HEK293 (cell line): Measurements from ENCODE around the gene HEYL.
A peak's percentile ranks its signal among the peaks of the same experiment; 100 is the strongest.

Experiments used
- CTCF ChIA-PET: fragments of 350-600 bp; formaldehyde crosslinking; extraction: SDS; loops from one replicate; lab custom pipeline; 2021; ENCODE audit warnings: antibody characterized with exemption; lab: Yijun Ruan, JAX
- POLR2A ChIA-PET: fragments of 300-600 bp; formaldehyde crosslinking; extraction: SDS; loops from one replicate; lab custom pipeline; 2020; ENCODE audit warnings: antibody characterized with exemption, inconsistent platforms; lab: Yijun Ruan, JAX
- H3K27ac ChIP-seq: fragments of 200-500 bp; sonication (Bioruptor generic); 2 replicates; pipeline ENCODE4 v1.5.1; 2014; ENCODE audit warnings: low read depth, low read length, control low read depth, inconsistent platforms; ENCODE audit errors: extremely low read depth
- H3K36me3 ChIP-seq, 2 experiments: fragments of 200-500 bp in 1 of 2; sonication (Bioruptor generic) in 1 of 2; 1 replicate in 1 of 2; 2 replicates in 1 of 2; pipeline ENCODE4 v1.5.1; 2014 to 2017; ENCODE audit warnings: inconsistent platforms in 2 of 2, low read length in 2 of 2; ENCODE audit not compliant: control insufficient read depth in 2 of 2, insufficient read depth in 1 of 2
- H3K4me1 ChIP-seq: fragments of 200-500 bp; sonication (Bioruptor generic); 2 replicates; pipeline ENCODE4 v1.5.1; 2014; ENCODE audit warnings: mild to moderate bottlenecking, low read length, inconsistent platforms; ENCODE audit not compliant: control insufficient read depth, insufficient read depth
- H3K4me3 ChIP-seq: 2 replicates; pipeline ENCODE4 v1.5.1; 2011; ENCODE audit warnings: low read depth, mild to moderate bottlenecking, control low read depth, low read length, moderate library complexity
- H3K9me3 ChIP-seq: fragments of 200-500 bp; sonication (Bioruptor generic); 2 replicates; pipeline ENCODE4 v1.5.1; 2014; ENCODE audit warnings: low read depth, low read length, inconsistent platforms; ENCODE audit not compliant: control insufficient read depth, insufficient read depth
- BCL6B ChIP-seq: fragments of 450-650 bp; formaldehyde crosslinking; IDR thresholded peaks from 2 replicates; pipeline ENCODE4 v1.5.1; 2017; ENCODE audit warnings: missing biosample characterization, missing genetic modification characterization
- GFI1B ChIP-seq: fragments of 450-650 bp; formaldehyde crosslinking; IDR thresholded peaks from 2 replicates; pipeline ENCODE4 v1.5.1; 2016; ENCODE audit warnings: missing biosample characterization, missing genetic modification characterization
- IKZF3 ChIP-seq: fragments of 450-650 bp; IDR thresholded peaks from 2 replicates; pipeline ENCODE4 v1.5.0; 2018; ENCODE audit warnings: missing biosample characterization, mild to moderate bottlenecking, missing genetic modification characterization, moderate library complexity
- KLF7 ChIP-seq: fragments of 450-650 bp; formaldehyde crosslinking; IDR thresholded peaks from 2 replicates; pipeline ENCODE4 v1.5.1; 2016; ENCODE audit warnings: missing biosample characterization, missing genetic modification characterization, borderline replicate concordance
- PATZ1 ChIP-seq: fragments of 450-650 bp; formaldehyde crosslinking; IDR thresholded peaks from 2 replicates; pipeline ENCODE4 v1.5.1; 2016; ENCODE audit warnings: missing biosample characterization, missing genetic modification characterization
- PBX3 ChIP-seq: sonication (generic); formaldehyde crosslinking; IDR thresholded peaks from 2 replicates; pipeline ENCODE4 v1.8.1; 2022; ENCODE audit warnings: mild to moderate bottlenecking, moderate library complexity, missing genetic modification reagents
- PRDM4 ChIP-seq: fragments of 450-650 bp; formaldehyde crosslinking; IDR thresholded peaks from 2 replicates; pipeline ENCODE4 v1.5.1; 2017; ENCODE audit warnings: missing biosample characterization, missing genetic modification characterization
- YY1 ChIP-seq: fragments of 450-650 bp; formaldehyde crosslinking; IDR thresholded peaks from 2 replicates; pipeline ENCODE4 v1.5.1; 2018; ENCODE audit warnings: missing biosample characterization, missing genetic modification characterization
- ZBTB26 ChIP-seq: fragments of 450-650 bp; formaldehyde crosslinking; optimal IDR thresholded peaks from 2 replicates; pipeline ENCODE3; 2016; ENCODE audit warnings: missing biosample characterization, mild to moderate bottlenecking, missing genetic modification characterization
- ZIC2 ChIP-seq: fragments of 450-650 bp; formaldehyde crosslinking; IDR thresholded peaks from 2 replicates; pipeline ENCODE4 v1.5.1; 2016; ENCODE audit warnings: missing biosample characterization, missing genetic modification characterization
- ZNF112 ChIP-seq: fragments of 450-650 bp; formaldehyde crosslinking; IDR thresholded peaks from 2 replicates; pipeline ENCODE4 v1.5.0; 2017; ENCODE audit warnings: missing biosample characterization, missing genetic modification characterization
- ZNF140 ChIP-seq: fragments of 450-650 bp; formaldehyde crosslinking; IDR thresholded peaks from 2 replicates; pipeline ENCODE4 v1.5.1; 2016; ENCODE audit warnings: missing biosample characterization, missing genetic modification characterization
- ZNF175 ChIP-seq: fragments of 450-650 bp; formaldehyde crosslinking; IDR thresholded peaks from 2 replicates; pipeline ENCODE4 v1.5.1; 2016; ENCODE audit warnings: missing biosample characterization, missing genetic modification characterization
- ZNF184 ChIP-seq: fragments of 450-650 bp; IDR thresholded peaks from 2 replicates; pipeline ENCODE4 v1.5.1; 2018; ENCODE audit warnings: missing biosample characterization, mild to moderate bottlenecking, missing genetic modification characterization
- ZNF221 ChIP-seq: fragments of 450-650 bp; formaldehyde crosslinking; IDR thresholded peaks from 2 replicates; pipeline ENCODE4 v1.5.1; 2017; ENCODE audit warnings: missing biosample characterization, missing genetic modification characterization, borderline replicate concordance
- ZNF423 ChIP-seq: fragments of 450-650 bp; formaldehyde crosslinking; IDR thresholded peaks from 2 replicates; pipeline ENCODE4 v1.5.1; 2016; ENCODE audit warnings: missing biosample characterization, missing genetic modification characterization
- ZNF549 ChIP-seq: fragments of 450-650 bp; IDR thresholded peaks from 2 replicates; pipeline ENCODE4 v1.5.1; 2018; ENCODE audit warnings: missing biosample characterization, missing genetic modification characterization, mild to moderate bottlenecking, inconsistent platforms, moderate library complexity
- ZNF654 ChIP-seq: fragments of 450-650 bp; formaldehyde crosslinking; IDR thresholded peaks from 2 replicates; pipeline ENCODE4 v1.5.1; 2016; ENCODE audit warnings: low read depth, missing biosample characterization, missing genetic modification characterization
- ZNF677 ChIP-seq: fragments of 450-650 bp; IDR thresholded peaks from 2 replicates; pipeline ENCODE4 v1.5.0; 2018; ENCODE audit warnings: missing biosample characterization, mild to moderate bottlenecking, missing genetic modification characterization, moderate library complexity
- ZNF830 ChIP-seq: fragments of 450-650 bp; IDR thresholded peaks from 2 replicates; pipeline ENCODE4 v1.5.0; 2018; ENCODE audit warnings: missing biosample characterization, missing genetic modification characterization, low read depth, mild to moderate bottlenecking, moderate library complexity

The HEYL gene

GRCh38 chr1:39672551-39672947, 33.1 kb upstream of the HEYL start:
- no peaks in the 10 kb centered on the region for H3K9me3 ChIP-seq
- TF ChIP-seq ZNF549 (tag by site-specific recombination) = no peak
- TF ChIP-seq, all 188 proteins: peak for 0
- Histone ChIP-seq H3K4me1 (no peaks in the 10 kb centered on the region; the same call in 1 of the 2 replicates), H3K36me3 (no peaks in the 10 kb centered on the region), H3K4me3 (no peak overlapping the region), H3K27ac (no peak overlapping the region)
- POLR2A ChIA-PET = interaction anchor here (0.9 to 2.0 kb wide), 2 partner anchors 9 to 19 kb away, joined by 4 to 5 read pairs; partner anchors contain the start of gene HPCAL4
- CTCF ChIA-PET = interaction anchor here (0.6 to 10.1 kb wide), 10 partner anchors 9 to 574 kb away, joined by 3 to 181 read pairs (median 4); no protein-coding TSS in a partner anchor

- CTCF ChIA-PET = interaction anchor here (0.5 to 10.1 kb wide), 13 partner anchors 9 to 573 kb away, joined by 3 to 181 read pairs (median 3); no protein-coding TSS in a partner anchor
- Histone ChIP-seq H3K27ac (peak within 1 kb of the TSS; percentile 32; the same call in 1 of the 2 replicates), H3K4me3 (peak within 1 kb of the TSS; percentile 31), H3K4me1 (no peaks in the 10 kb centered on the region; the same call in 1 of the 2 replicates), H3K36me3 (no peaks in the 10 kb centered on the region), H3K9me3 (no peaks in the 10 kb centered on the region)
- POLR2A ChIA-PET = interaction anchor here (0.9 to 2.0 kb wide), 4 partner anchors 9 to 24 kb away, joined by 3 to 5 read pairs (median 4); partner anchors contain the start of gene HPCAL4
- TF ChIP-seq YY1 (tag by site-specific recombination) = no peak
- no peak for TF ChIP-seq ZNF112 (tag by site-specific recombination)
- TF ChIP-seq PATZ1 (tag by site-specific recombination) = 0 out of 2 replicates have a peak, but pooled peaks have one; percentile 27
- TF ChIP-seq ZNF175 (tag by site-specific recombination) = no peak
- TF ChIP-seq PRDM4 (tag by site-specific recombination) = no peak
- no peak for TF ChIP-seq PBX3 (CRISPR knock-in tag)
- TF ChIP-seq ZNF677 (tag by site-specific recombination) = no peak
- TF ChIP-seq ZBTB26 (tag by site-specific recombination) = peak; percentile 34
- no peak for TF ChIP-seq ZNF654 (tag by site-specific recombination)
- no peak for TF ChIP-seq IKZF3 (tag by site-specific recombination)
- TF ChIP-seq BCL6B (tag by site-specific recombination) = no peak
- no peak for TF ChIP-seq ZNF830 (tag by site-specific recombination)
- TF ChIP-seq ZNF423 (tag by site-specific recombination) = no peak
- TF ChIP-seq KLF7 = no peak
- 0 out of 2 replicates have a peak, but pooled peaks have one; percentile 9 for TF ChIP-seq ZIC2 (tag by site-specific recombination)
- TF ChIP-seq GFI1B = no peak
- TF ChIP-seq ZNF221 (tag by site-specific recombination) = no peak
- no peak for TF ChIP-seq ZNF140
- no peak for TF ChIP-seq ZNF184
These were observed 32.5 kb upstream of the HEYL start, which contains the start of gene NT5C1A for GRCh38 chr1:39671793-39672550. TSS of gene NT5C1A (minus strand) at chr1:39672107. CDS start at chr1:39672038, 69 bp downstream.
